GM21423 (cell line): ENCODE results near the gene SUMF2.
"Not testable (repeated sequence)": the region's sequence is repeated elsewhere in the genome, so short reads cannot be mapped to it uniquely, and the experiment has no call there.

Experiments used
- ATAC-seq: cut with Tn5 transposase; IDR thresholded peaks from one replicate; pipeline ENCODE4 v1.9.1; 2021; ENCODE audit warnings: mild to moderate bottlenecking, moderate library complexity; ENCODE audit not compliant: unreplicated experiment

SUMF2 gene

GRCh38 chr7:56062382-56062781 lies 1.7 kb upstream of the SUMF2 start:
- no peak for ATAC-seq

DNA sequence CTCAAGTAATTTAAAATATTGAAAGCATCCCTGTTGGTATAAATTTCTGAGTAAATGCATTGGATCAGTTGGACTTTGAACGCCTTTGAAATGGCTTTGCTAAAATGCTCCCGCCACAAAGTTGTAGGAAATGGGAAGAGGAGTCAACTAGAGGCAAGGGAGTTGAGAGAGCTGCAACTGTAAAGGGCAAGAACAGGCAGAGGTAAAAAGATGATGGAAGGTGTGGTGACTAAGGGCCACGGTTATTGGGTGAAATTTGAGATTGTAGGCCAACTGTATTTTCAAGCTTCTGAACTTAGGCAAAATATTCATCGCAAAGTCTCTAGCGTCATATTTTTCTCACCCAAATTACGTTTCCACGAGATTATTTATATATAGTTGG lies 595 bp upstream of the SUMF2 start:
- peak; percentile 1 for ATAC-seq

- not testable (repeated sequence) for ATAC-seq
Observed at GRCh38 chr7:56066376-56066775, 2.3 kb downstream of the SUMF2 start.

GRCh38 chr7:56074371-56074791 lies 10.3 kb downstream of the SUMF2 start:
- peak; percentile 90 for ATAC-seq

DNA sequence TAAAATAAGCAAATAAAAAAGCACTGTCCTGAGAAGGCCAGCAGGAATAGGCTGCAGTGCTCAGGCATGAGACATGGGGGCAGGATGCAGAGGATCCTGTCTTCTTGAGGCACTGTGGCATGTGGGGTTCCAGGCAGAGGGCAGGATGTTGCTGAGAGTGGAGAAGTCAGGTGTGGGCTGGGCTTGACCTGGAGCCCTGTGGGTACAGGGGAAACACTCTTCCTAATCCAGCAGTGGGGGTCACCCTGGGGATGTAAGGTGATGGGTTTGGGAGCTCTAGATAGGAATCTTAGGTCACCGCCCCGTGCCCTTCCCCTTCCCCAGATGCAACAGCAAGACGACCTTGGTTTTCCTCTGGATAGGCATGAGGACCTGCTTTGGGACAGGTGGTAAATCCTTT lies 13.6 kb downstream of the SUMF2 start:
- ATAC-seq, result no peak

DNA sequence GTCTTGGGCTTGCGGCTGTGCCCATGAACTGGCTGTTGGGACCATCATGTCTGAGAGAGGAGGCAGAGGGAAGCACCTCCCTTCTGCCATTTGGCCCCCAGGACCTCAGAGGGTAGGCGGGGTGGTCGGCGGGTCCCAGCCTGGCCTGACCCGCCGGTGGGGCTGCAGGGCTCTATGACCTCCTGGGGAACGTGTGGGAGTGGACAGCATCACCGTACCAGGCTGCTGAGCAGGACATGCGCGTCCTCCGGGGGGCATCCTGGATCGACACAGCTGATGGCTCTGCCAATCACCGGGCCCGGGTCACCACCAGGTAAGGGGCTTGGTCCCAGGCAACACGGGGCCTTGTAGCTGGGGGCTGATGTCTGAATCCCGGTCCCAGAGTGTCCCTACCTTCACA lies 14.1 kb downstream of the SUMF2 start:
- ATAC-seq, result no peak

DNA sequence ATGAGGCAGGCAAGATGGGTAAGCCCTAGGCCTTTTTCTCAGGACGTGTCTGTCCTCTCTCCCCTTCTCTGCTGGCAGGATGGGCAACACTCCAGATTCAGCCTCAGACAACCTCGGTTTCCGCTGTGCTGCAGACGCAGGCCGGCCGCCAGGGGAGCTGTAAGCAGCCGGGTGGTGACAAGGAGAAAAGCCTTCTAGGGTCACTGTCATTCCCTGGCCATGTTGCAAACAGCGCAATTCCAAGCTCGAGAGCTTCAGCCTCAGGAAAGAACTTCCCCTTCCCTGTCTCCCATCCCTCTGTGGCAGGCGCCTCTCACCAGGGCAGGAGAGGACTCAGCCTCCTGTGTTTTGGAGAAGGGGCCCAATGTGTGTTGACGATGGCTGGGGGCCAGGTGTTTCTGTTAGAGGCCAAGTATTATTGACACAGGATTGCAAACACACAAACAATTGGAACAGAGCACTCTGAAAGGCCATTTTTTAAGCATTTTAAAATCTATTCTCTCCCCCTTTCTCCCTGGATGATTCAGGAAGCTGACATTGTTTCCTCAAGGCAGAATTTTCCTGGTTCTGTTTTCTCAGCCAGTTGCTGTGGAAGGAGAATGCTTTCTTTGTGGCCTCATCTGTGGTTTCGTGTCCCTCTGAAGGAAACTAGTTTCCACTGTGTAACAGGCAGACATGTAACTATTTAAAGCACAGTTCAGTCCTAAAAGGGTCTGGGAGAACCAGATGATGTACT lies 15.5 kb downstream of the SUMF2 start:
- ATAC-seq, result no peak

DNA sequence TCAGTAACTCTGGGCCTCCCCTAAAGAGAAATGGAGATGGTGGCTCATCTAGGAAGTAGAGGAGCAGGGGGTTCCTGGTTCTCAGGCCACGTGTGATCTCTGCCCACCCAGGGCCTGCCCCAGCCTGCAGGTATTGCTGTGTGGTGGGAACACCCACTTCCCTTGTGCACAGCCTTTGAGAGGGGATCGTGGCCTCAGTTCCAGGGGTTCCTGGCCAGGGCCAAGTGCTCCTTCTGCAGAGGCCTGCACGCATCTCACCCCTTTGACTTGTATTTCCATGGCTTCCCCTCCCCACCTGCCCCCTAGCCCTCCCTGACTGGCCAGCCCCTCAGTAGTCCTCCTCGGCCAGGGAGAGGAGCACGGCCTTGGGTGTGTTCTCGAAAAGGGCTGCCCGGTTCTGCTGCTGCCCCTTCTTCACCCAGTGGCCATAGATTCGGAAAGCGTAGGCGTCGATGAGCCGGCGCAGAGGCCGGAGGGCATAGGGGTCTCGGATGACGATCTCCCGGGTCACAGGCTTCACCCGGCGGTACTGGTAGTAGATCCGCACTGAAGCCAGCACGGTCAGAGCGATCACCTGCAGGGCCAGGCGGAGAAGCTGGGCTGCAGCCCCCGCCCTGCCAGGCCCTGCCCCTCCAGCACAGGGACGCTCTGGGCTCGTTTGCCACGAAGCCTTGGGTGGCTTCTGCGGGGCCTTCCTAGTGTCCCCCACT lies 16.8 kb downstream of the SUMF2 start:
- not testable (repeated sequence) for ATAC-seq

- ATAC-seq, result no peak
Observed at GRCh38 chr7:56081626-56082340, 17.7 kb downstream of the SUMF2 start.

DNA sequence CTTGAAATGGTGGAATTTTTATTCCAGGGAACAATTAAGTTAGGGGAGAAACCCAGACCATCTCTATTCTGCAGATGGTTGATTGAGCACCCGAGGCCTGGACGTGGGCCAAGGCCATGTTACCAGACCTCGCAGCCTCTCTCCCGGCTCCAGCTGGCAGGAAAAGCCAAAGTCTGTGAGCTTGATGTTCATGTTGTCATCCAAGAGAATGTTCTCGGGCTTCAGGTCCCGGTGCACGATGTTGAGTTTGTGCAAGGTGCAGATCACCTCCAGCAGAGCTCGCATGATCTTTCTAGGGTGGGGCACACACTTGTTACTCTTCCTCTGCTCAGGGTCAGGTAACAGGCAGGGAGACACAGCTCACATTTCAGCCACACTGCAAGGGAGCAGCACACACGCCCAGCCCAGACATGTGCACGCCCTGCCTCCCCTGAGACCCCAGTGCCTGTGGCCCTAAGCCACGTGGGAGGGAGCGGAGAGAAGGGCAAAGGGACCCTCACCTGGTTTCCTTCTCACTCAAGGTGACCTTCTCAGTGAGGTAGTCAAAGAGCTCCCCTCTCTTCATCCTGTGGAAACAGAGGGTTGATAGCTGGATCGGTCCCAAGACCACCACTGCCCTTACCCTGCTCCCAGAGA lies 19.2 kb downstream of the SUMF2 start:
- ATAC-seq, result no peak

GRCh38 chr7:56086761-56087160 lies 22.7 kb downstream of the SUMF2 start:
- no peak for ATAC-seq

GRCh38 chr7:56087445-56087844 lies 23.4 kb downstream of the SUMF2 start:
- ATAC-seq, result no peak

- no peak for ATAC-seq
Observed at GRCh38 chr7:56091591-56091990, 27.5 kb downstream of the SUMF2 start.

GRCh38 chr7:56092388-56092787 lies 28.3 kb downstream of the SUMF2 start:
- ATAC-seq, result not testable (repeated sequence)

- ATAC-seq, result no peak
Observed at GRCh38 chr7:56092789-56093531, 28.9 kb downstream of the SUMF2 start, which contains the start of gene PHKG1. Gene PHKG1 (minus strand): TSS chr7:56092952. CDS start chr7:56088941, 4,011 bp downstream.

- no peak for ATAC-seq
Observed at GRCh38 chr7:56097700-56098099, 33.6 kb downstream of the SUMF2 start.

- ATAC-seq, result not testable (repeated sequence)
Observed at GRCh38 chr7:56098187-56099008, 34.3 kb downstream of the SUMF2 start.

DNA sequence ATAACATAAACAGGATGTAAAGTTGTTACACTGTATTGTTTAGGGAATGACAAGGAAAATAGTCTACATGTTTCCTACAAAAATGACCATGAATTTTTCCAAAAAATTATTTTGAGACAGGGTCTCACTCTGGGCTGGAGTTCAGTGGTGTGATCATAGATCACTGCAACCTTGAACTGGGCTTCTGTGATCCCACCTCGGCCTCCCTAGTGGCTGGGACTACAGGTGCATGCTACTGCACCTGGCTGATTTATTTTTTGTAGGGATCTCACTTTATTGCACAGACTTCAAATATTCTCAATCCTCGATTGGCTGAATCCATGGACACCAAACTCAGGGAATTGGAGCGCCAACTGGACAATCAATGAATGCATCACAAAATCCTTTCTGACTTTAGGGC lies 35.6 kb downstream of the SUMF2 start:
- ATAC-seq, result no peak

- not testable (repeated sequence) for ATAC-seq
Observed at GRCh38 chr7:56104138-56104537, 40.1 kb downstream of the SUMF2 start.

GRCh38 chr7:56105508-56105907 lies 41.4 kb downstream of the SUMF2 start:
- ATAC-seq, result no peak
